GM12892 (cell line): ENCODE results near the gene SLC25A17.
"Not testable (repeated sequence)": the region's sequence is repeated elsewhere in the genome, so short reads cannot be mapped to it uniquely, and the experiment has no call there.

Experiments used
- DNase-seq: peaks from one replicate; pipeline ENCODE4 v3.0.0; 2011; ENCODE audit not compliant: insufficient read length
- FAIRE-seq: peaks from 2 replicates; lab custom pipeline; 2011; peaks lifted over from hg19 to GRCh38; lab: Jason Lieb, UNC
- POLR2A ChIP-seq: IDR thresholded peaks from 2 replicates; pipeline ENCODE4 v1.6.1; 2011; ENCODE audit warnings: low read depth, low read length, control low read depth
- POLR2AphosphoS5 ChIP-seq: IDR thresholded peaks from 2 replicates; pipeline ENCODE4 v1.6.1; 2011; ENCODE audit warnings: low read depth, low read length, control low read depth
- TAF1 ChIP-seq: IDR thresholded peaks from 2 replicates; pipeline ENCODE4 v1.6.1; 2011; ENCODE audit warnings: low read depth, mild to moderate bottlenecking, control low read depth, low read length, borderline replicate concordance

The SLC25A17 gene

GRCh38 chr22:40805699-40806203 is 13.4 kb downstream of the SLC25A17 start:
- no peak for FAIRE-seq
- TF ChIP-seq TAF1: no peak
- TF ChIP-seq POLR2AphosphoS5: no peak
- no peak for TF ChIP-seq POLR2A
- no peak for DNase-seq

GRCh38 chr22:40805239-40805638 is 13.9 kb downstream of the SLC25A17 start:
- TF ChIP-seq POLR2A: no peak
- TF ChIP-seq TAF1: no peak
- DNase-seq (no peak), FAIRE-seq (no peak)

GRCh38 chr22:40803321-40803720 is 15.8 kb downstream of the SLC25A17 start:
- DNase-seq (no peak), FAIRE-seq (no peak)
- no peak for TF ChIP-seq POLR2A
- no peak for TF ChIP-seq POLR2AphosphoS5
- no peak for TF ChIP-seq TAF1

- TF ChIP-seq POLR2AphosphoS5 (no peak), POLR2A (no peak), TAF1 (no peak)
- DNase-seq (no peak), FAIRE-seq (no peak)
These were observed 20.1 kb downstream of the SLC25A17 start for GRCh38 chr22:40799008-40799407.

DNA sequence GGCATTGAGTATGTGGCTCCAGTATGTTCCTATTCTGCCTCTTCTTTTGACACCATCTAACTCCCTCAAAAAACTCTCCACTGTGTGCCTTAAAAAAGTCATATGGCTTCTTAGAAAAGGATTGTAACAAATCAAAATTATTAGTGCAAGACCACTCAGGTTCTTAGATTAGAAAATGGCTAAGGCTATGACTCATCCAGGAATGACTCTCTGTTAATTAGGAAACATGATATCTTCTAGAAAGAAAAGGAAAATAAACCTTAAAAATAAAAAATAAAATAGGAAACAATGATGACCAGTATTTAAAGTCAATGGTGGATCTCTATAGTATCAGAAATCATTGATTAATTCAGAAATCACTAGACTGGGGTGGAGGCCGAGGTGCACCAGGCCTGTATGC is 21.7 kb downstream of the SLC25A17 start:
- FAIRE-seq: no peak
- TF ChIP-seq POLR2AphosphoS5: no peak
- no peak for TF ChIP-seq TAF1
- TF ChIP-seq POLR2A: no peak
- DNase-seq: no peak

DNA sequence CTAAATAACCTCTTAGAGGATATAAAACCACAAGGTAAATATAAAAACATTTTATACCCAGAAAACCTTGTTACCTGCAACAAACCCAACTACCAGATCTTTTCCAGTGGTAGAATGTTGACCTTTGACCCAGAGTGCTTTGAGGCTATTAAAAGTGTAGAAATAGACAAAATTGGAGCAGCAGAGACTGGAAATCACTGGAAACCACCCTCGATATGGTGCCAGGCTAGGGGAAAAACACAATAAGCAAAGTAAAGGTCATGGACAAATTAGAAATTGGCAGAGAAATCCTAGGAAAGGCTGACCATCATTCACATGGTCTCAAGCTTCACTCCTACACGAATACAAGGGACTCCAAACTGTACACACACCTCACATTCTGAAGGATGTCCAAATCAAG is 26.7 kb downstream of the SLC25A17 start:
- DNase-seq (no peak), FAIRE-seq (no peak)
- TF ChIP-seq POLR2AphosphoS5 (no peak), POLR2A (no peak), TAF1 (no peak)

GRCh38 chr22:40791241-40791640 is 27.9 kb downstream of the SLC25A17 start:
- FAIRE-seq: no peak
- DNase-seq: no peak
- TF ChIP-seq POLR2A (no peak), TAF1 (no peak), POLR2AphosphoS5 (no peak)

GRCh38 chr22:40789131-40789530 is 30.0 kb downstream of the SLC25A17 start:
- no peak for DNase-seq
- FAIRE-seq: no peak
- TF ChIP-seq POLR2A (no peak), POLR2AphosphoS5 (no peak), TAF1 (no peak)

GRCh38 chr22:40782521-40782920 is 36.6 kb downstream of the SLC25A17 start:
- FAIRE-seq (no peak), DNase-seq (no peak)
- TF ChIP-seq TAF1 (no peak), POLR2A (no peak), POLR2AphosphoS5 (no peak)

- not testable (repeated sequence) for DNase-seq, FAIRE-seq
These were observed 37.4 kb downstream of the SLC25A17 start for GRCh38 chr22:40781749-40782148.

DNA sequence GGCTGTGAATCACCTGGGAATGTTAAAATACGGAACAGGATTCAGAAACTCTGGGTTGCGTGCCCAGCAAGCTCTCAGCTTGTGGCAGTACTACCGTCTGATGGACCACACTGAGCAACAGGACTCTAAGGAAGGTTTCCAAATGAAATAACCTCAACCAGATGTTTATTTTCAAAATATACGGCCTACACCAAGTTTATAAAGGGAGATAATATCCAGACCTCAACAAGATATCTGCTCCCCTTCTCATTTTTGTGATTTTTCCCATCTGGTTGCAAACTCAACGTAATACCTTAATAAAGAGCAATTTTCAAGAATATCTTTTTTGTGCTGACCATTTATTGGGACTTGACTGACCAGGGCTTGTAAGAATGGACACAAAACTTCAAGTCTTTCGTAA is 49.4 kb downstream of the SLC25A17 start:
- no peak for TF ChIP-seq TAF1
- TF ChIP-seq POLR2A: no peak
- TF ChIP-seq POLR2AphosphoS5: no peak
- no peak for DNase-seq
- no peak for FAIRE-seq

GRCh38 chr22:40768206-40768605 is 50.9 kb downstream of the SLC25A17 start:
- FAIRE-seq (no peak), DNase-seq (no peak)
- TF ChIP-seq POLR2A (no peak), POLR2AphosphoS5 (no peak), TAF1 (no peak)

DNA sequence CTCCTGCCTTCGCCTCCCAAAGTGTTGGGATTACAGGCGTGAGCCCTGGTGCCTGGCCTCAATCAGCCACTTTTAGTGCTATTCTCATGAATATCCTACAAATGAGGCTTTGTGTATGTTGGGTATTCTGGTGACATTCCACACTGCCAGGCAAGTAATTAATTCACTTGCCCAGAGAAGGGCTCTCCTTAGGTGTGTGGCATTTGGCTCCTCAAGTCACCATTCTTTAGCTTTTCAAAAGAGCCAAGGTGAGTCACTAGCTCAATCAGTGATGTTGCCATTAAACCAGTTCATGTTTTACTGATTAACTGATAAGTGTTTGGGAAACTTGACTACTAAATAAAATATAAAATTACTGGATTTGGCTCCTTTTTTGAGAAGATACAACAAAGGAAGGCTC is 52.2 kb downstream of the SLC25A17 start:
- FAIRE-seq (no peak), DNase-seq (no peak)
- TF ChIP-seq POLR2A: no peak
- no peak for TF ChIP-seq TAF1
- no peak for TF ChIP-seq POLR2AphosphoS5
